Astrocyte of the spinal cord (primary cell): Measurements from ENCODE around the gene PKM.
A peak's percentile ranks its signal among the peaks of the same experiment; 100 is the strongest.

Source experiments
- DNase-seq: peaks from one replicate; pipeline ENCODE4 v3.0.0; 2011; ENCODE audit warnings: low read depth, low spot score
- H3K4me3 ChIP-seq: 2 replicates; pipeline ENCODE4 v1.5.1; 2011; ENCODE audit warnings: low read depth, mild to moderate bottlenecking, low read length, moderate library complexity
- in situ Hi-C: cut with HindIII; loops from 2 replicates; pipeline ENCODE4 v1.10.0; 2017; ENCODE audit warnings: low sequenced_read_pairs
- TF ChIP-seq, protein P1 (sequence below): IDR thresholded peaks from 2 replicates; pipeline ENCODE4 v1.5.1; 2012; ENCODE audit warnings: low read depth, mild to moderate bottlenecking, low read length, inconsistent platforms

PKM gene

GRCh38 chr15:72203507-72203837 lies 27.5 kb downstream of the PKM start:
- H3K4me3 ChIP-seq = no peak overlapping the region
- DNase-seq = peak; percentile 86
- TF ChIP-seq, protein P1, sequence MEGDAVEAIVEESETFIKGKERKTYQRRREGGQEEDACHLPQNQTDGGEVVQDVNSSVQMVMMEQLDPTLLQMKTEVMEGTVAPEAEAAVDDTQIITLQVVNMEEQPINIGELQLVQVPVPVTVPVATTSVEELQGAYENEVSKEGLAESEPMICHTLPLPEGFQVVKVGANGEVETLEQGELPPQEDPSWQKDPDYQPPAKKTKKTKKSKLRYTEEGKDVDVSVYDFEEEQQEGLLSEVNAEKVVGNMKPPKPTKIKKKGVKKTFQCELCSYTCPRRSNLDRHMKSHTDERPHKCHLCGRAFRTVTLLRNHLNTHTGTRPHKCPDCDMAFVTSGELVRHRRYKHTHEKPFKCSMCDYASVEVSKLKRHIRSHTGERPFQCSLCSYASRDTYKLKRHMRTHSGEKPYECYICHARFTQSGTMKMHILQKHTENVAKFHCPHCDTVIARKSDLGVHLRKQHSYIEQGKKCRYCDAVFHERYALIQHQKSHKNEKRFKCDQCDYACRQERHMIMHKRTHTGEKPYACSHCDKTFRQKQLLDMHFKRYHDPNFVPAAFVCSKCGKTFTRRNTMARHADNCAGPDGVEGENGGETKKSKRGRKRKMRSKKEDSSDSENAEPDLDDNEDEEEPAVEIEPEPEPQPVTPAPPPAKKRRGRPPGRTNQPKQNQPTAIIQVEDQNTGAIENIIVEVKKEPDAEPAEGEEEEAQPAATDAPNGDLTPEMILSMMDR = no peak
- in situ Hi-C loops = no loop called here

DNA sequence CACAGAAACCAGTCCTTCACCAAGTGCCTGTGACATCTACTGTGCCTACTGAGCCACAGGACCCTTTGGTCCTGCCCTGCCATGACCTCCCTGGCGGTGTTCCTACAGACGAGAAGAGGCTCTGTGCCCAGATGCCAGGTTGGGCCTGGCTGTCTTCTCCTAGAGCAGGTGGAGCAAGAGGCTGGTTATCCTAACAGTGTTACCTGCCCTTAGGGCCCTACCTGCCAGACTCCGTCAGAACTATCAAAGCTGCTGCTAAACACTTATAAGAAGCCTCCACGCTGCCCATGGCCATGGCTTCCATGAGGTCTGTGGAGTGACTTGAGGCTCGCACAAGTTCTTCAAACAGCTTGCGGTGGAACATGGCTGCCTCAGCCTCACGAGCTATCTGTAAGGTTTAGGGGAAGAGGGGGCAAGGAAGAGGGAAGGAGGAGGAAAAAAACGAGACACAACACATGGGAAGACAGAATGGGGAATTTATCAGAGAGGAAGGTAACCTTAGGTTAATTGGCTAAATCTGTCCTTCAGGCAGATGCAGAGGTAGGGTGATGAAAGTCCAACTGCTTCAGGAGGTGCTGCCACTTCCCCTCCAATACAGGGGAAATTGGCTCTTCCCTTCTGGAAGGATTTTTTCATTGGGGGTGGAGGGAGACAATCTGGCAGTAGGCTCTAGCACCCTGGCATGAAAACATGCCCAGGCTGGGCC lies 28.0 kb downstream of the PKM start:
- TF ChIP-seq, protein P1 = no peak
- in situ Hi-C loops = no loop called here
- no peak for DNase-seq
- H3K4me3 ChIP-seq = no peak overlapping the region

- no peak overlapping the region for H3K4me3 ChIP-seq
- TF ChIP-seq, protein P1 = no peak
- no peak for DNase-seq
- in situ Hi-C loops = no loop called here
Measured at GRCh38 chr15:72202302-72202701, 28.7 kb downstream of the PKM start.

GRCh38 chr15:72201391-72201921 lies 29.5 kb downstream of the PKM start:
- in situ Hi-C loops = no loop called here
- DNase-seq = no peak
- TF ChIP-seq, protein P1 = no peak
- H3K4me3 ChIP-seq = no peak overlapping the region

DNA sequence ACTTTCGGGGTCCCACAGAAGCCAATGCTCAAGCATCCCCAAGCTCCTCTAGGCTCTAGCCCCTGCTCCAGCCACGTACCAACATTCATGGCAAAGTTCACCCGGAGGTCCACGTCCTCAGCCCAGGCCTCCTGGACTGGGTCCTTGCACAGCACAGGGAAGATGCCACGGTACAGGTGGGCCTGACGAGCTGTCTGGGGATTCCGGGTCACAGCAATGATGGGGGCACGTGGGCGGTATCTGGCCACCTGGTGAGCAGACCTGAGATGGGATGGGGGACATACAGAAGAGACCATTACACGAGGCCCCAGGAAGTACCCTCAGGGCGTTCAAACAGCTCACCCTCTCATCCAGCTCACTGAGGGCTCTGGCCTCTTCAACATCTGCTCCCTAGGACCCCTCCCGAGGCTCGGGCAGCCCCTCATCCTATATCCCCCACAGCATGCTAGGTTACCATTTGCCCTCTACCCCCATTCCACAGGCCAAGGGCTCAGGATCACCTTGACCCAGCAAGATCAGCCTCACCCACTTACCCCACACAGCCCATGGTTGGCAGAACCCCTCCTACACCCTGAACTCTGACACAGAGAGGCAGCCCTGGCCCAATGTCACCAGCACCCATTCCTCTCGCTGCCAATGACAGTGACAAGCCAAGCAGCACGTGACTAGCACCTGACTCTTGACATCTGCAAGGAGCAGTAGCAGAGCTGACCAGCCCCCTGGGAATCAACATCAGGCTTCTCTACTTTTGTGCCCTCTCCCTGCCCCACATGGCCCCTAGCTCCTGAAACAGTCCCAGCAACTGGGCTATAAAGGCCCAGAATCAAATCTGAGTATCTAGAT lies 30.4 kb downstream of the PKM start:
- no peak overlapping the region for H3K4me3 ChIP-seq
- no peak for DNase-seq

GRCh38 chr15:72199721-72200212 lies 31.2 kb downstream of the PKM start:
- peak; percentile 67 for DNase-seq
- in situ Hi-C loops = no loop called here

More for the DNA sequence above, 30.4 kb downstream of the PKM start:
- TF ChIP-seq, protein P1 = no peak
- in situ Hi-C loops = no loop called here

More at GRCh38 chr15:72199721-72200212, 31.2 kb downstream of the PKM start:
- TF ChIP-seq, protein P1 = peak; percentile 90
- no peak overlapping the region for H3K4me3 ChIP-seq
